DOHH2 (cell line): ENCODE measurements around the gene HOXD10.

ENCODE experiments used
- H3F3A ChIP-seq: fragments of 200-600 bp; sonication (generic), shearing (Covaris generic); 2 replicates; pipeline ENCODE4 v1.6.0; 2016; ENCODE audit warnings: antibody characterized with exemption, mild to moderate bottlenecking; ENCODE audit not compliant: control insufficient read depth, insufficient read depth
- H3K27ac ChIP-seq: fragments of 200-600 bp; sonication (generic); 2 replicates; pipeline ENCODE4 v1.5.1; 2014; ENCODE audit warnings: low read depth, mild to moderate bottlenecking, low read length, moderate library complexity
- H3K27me3 ChIP-seq: fragments of 200-600 bp; sonication (generic); 2 replicates; pipeline ENCODE4 v1.6.1; 2014; ENCODE audit warnings: mild to moderate bottlenecking, low read length, mixed read lengths; ENCODE audit not compliant: control insufficient read depth
- H3K36me3 ChIP-seq: fragments of 200-600 bp; sonication (generic); 2 replicates; pipeline ENCODE4 v1.6.1; 2014; ENCODE audit warnings: mild to moderate bottlenecking, low read length, moderate library complexity, mixed read lengths; ENCODE audit not compliant: control insufficient read depth
- H3K4me1 ChIP-seq: fragments of 200-600 bp; sonication (generic); 2 replicates; pipeline ENCODE4 v1.6.1; 2014; ENCODE audit warnings: mild to moderate bottlenecking, low read length, mixed read lengths; ENCODE audit not compliant: control insufficient read depth
- H3K4me2 ChIP-seq: fragments of 200-600 bp; sonication (generic); 2 replicates; pipeline ENCODE4 v1.6.0; 2014; ENCODE audit warnings: mild to moderate bottlenecking, low read length, moderate library complexity
- H3K4me3 ChIP-seq: fragments of 200-600 bp; sonication (generic); 2 replicates; pipeline ENCODE4 v1.5.1; 2014; ENCODE audit warnings: mild to moderate bottlenecking, low read length, mixed read lengths
- H3K79me2 ChIP-seq: fragments of 200-600 bp; sonication (generic); 2 replicates; pipeline ENCODE4 v1.6.1; 2014; ENCODE audit warnings: mild to moderate bottlenecking, low read length, mixed read lengths; ENCODE audit not compliant: control insufficient read depth
- H3K9me2 ChIP-seq: fragments of 200-600 bp; sonication (generic); replicated peaks from 2 replicates; pipeline ENCODE4 v1.6.1; 2014; ENCODE audit warnings: mild to moderate bottlenecking, low read length, mixed read lengths; ENCODE audit not compliant: control insufficient read depth
- H3K9me3 ChIP-seq: fragments of 200-600 bp; sonication (generic); 2 replicates; pipeline ENCODE4 v1.6.1; 2014; ENCODE audit warnings: antibody characterized with exemption, low read length, mixed read lengths; ENCODE audit not compliant: control insufficient read depth, insufficient read depth
- H4K20me1 ChIP-seq: fragments of 200-600 bp; sonication (generic); 2 replicates; pipeline ENCODE4 v1.6.0; 2014; ENCODE audit warnings: low read depth, mild to moderate bottlenecking, antibody characterized with exemption, low read length, moderate library complexity; ENCODE audit not compliant: control insufficient read depth, insufficient read depth
- EZH2phosphoT487 ChIP-seq: fragments of 200-600 bp; sonication (generic); IDR thresholded peaks from 2 replicates; pipeline ENCODE4 v1.6.1; 2017; ENCODE audit warnings: borderline replicate concordance, mild to moderate bottlenecking, antibody characterized with exemption, low read length, moderate library complexity, mixed read lengths
- TF ChIP-seq, protein P1 (sequence below): fragments of 200-600 bp; sonication (generic); IDR thresholded peaks from one replicate; pipeline ENCODE4 v1.5.1; 2014; ENCODE audit warnings: antibody characterized with exemption, mild to moderate bottlenecking, low read depth, low read length; ENCODE audit not compliant: poor library complexity, severe bottlenecking

HOXD10 gene

DNA sequence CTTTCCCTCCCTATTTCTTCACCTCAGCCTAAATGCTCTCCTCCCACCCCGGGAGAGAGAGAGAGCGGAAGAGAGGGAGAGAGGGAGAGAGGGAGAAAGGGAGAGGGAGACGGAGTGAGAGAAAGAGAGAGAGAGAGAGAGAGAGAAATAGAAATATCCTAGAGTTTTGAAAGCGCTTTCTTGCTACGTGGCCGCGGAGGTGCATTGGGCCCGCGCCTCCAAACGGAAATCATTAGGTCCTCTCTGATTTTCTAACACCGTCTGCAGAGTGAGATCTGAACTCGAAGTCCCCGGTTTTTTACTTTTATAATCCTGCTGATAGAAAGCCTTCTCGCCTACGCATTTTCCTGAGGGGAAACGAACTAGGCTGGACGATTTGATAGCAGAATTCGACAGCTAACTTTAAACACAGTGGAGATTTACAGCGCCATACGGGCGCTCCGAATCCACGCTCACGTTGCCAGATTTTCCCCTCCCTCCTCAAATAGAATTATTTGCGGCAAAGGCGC lies 31.9 kb upstream of the HOXD10 start:
- Histone ChIP-seq H3K27me3 (peaks cover 17% of the 10 kb centered on the region), H3F3A (no peaks in the 10 kb centered on the region), H3K27ac (no peak overlapping the region), H3K4me2 (no peak overlapping the region), H3K79me2 (no peaks in the 10 kb centered on the region), H3K4me3 (no peak overlapping the region), H4K20me1 (no peaks in the 10 kb centered on the region), H3K9me2 (no peaks in the 10 kb centered on the region), H3K4me1 (no peaks in the 10 kb centered on the region), H3K9me3 (peaks cover 6% of the 10 kb centered on the region; the same call in 1 of the 2 replicates), H3K36me3 (no peaks in the 10 kb centered on the region)
- no peak for TF ChIP-seq EZH2phosphoT487

DNA sequence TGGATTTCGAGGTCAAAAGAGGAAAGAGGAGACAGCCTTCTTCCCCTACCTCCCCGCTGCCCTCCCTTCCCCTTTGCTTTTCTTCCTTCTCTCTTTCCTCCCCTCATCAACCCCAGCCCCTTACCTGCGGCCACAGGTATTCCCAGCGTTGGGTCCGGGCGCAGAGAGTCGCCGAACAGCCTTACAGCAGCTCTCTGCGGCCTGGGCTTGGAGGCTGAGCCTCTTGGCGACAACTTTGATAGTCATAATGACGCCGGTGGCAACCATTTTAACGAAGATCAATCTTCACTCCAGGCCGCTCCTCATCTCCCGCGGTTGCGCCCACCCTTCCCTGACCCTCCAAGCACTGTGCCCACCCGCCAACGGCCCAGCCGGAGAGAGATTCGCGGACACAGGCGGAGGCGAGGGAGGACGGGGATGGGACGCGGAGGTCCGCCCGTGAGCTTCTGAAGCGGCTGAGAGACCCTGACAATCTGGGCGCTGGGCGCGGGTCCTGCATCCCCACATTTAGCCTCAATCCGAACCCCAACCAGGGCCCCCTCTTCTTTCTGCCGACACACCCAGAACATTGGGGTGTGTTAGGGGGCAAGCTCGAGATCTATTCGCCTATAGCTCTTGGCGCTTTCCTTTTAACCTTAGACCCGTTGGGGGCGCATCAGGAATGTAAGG lies 31.3 kb upstream of the HOXD10 start:
- Histone ChIP-seq H3K9me3 (peaks cover 6% of the 10 kb centered on the region; the same call in 1 of the 2 replicates), H3K27ac (no peak overlapping the region), H3K4me3 (no peak overlapping the region), H3F3A (no peaks in the 10 kb centered on the region), H3K36me3 (no peaks in the 10 kb centered on the region), H3K4me1 (no peaks in the 10 kb centered on the region), H3K79me2 (no peaks in the 10 kb centered on the region), H4K20me1 (no peaks in the 10 kb centered on the region), H3K27me3 (peaks cover 23% of the 10 kb centered on the region), H3K9me2 (no peaks in the 10 kb centered on the region), H3K4me2 (no peak overlapping the region)
- TF ChIP-seq, protein P1, sequence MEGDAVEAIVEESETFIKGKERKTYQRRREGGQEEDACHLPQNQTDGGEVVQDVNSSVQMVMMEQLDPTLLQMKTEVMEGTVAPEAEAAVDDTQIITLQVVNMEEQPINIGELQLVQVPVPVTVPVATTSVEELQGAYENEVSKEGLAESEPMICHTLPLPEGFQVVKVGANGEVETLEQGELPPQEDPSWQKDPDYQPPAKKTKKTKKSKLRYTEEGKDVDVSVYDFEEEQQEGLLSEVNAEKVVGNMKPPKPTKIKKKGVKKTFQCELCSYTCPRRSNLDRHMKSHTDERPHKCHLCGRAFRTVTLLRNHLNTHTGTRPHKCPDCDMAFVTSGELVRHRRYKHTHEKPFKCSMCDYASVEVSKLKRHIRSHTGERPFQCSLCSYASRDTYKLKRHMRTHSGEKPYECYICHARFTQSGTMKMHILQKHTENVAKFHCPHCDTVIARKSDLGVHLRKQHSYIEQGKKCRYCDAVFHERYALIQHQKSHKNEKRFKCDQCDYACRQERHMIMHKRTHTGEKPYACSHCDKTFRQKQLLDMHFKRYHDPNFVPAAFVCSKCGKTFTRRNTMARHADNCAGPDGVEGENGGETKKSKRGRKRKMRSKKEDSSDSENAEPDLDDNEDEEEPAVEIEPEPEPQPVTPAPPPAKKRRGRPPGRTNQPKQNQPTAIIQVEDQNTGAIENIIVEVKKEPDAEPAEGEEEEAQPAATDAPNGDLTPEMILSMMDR = no peak
- TF ChIP-seq EZH2phosphoT487 = no peak

DNA sequence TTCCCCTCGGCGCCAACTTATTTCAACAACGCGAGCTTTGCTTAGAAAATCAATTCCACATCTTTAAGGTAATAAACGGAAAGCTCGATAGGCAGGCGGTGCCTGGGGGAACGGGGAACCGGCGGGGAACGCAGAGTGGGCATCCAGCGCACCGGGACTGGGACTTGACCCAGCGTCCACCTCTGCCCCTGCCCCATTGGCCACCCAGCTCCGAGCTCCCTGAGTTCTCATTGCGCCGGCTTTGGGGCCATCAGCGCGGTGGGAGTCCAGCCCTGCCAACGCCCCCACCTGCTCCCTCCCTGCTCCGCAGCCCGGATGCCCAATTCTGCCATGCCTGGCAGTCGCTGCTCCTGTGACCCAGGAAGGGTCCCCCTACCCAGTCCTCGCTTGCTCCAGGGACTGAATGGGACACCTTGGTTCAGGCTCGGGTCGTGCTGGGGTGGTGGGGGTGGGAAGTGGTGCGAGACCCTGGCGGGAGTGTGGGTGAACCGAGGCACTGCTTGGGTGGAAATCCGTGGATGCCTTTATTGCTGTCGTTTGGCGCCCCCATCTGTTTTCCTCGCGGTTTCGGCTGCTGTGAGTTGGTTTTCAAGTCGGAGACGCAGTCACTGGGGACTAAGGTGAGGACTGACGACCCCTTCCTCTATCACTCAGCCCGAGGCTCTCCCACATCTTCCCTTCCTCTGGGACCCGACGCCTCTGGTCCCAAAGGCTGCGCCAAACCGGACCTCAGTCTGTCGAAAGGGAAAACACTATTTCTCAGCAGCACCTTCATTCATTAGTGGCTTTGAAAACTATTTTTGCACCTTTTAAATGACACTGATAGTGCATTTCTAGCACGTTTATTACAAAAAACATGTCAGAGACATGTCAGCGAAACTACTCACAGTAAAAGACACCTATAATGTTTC lies 30.5 kb upstream of the HOXD10 start:
- no peaks in the 10 kb centered on the region for H4K20me1 ChIP-seq
- TF ChIP-seq, protein P1 = peak; percentile 44
- no peak for TF ChIP-seq EZH2phosphoT487
- H3K27me3 ChIP-seq = peaks cover 25% of the 10 kb centered on the region
- H3K4me3 ChIP-seq = no peak overlapping the region
- no peaks in the 10 kb centered on the region for H3K9me2 ChIP-seq
- H3K36me3 ChIP-seq = no peaks in the 10 kb centered on the region
- no peaks in the 10 kb centered on the region for H3K79me2 ChIP-seq
- H3F3A ChIP-seq = no peaks in the 10 kb centered on the region
- H3K4me1 ChIP-seq = no peaks in the 10 kb centered on the region
- no peak overlapping the region for H3K4me2 ChIP-seq
- no peak overlapping the region for H3K27ac ChIP-seq
- H3K9me3 ChIP-seq = peaks cover 1% of the 10 kb centered on the region; the same call in 1 of the 2 replicates
